ENCODE measurements around the gene RARA. TPM values are rescaled to one million over a fixed set of nuclear protein-coding genes. Genes with fewer than 3 reads are reported as not detected.

The RARA gene
- total RNA-seq, result 56.8 and 58.6 TPM in 2 replicates

GRCh38 chr17:40309031-40309948 lies at the start of gene RARA:
Gene RARA (plus strand): TSS chr17:40309180. CDS start chr17:40331219, 22,039 bp downstream.

GRCh38 chr17:40287494-40288369 lies 21.2 kb upstream of the RARA start, which contains the start of gene CDC6:
Gene CDC6 (plus strand): TSS chr17:40287879. CDS start chr17:40289421, 1,542 bp downstream.

DNA sequence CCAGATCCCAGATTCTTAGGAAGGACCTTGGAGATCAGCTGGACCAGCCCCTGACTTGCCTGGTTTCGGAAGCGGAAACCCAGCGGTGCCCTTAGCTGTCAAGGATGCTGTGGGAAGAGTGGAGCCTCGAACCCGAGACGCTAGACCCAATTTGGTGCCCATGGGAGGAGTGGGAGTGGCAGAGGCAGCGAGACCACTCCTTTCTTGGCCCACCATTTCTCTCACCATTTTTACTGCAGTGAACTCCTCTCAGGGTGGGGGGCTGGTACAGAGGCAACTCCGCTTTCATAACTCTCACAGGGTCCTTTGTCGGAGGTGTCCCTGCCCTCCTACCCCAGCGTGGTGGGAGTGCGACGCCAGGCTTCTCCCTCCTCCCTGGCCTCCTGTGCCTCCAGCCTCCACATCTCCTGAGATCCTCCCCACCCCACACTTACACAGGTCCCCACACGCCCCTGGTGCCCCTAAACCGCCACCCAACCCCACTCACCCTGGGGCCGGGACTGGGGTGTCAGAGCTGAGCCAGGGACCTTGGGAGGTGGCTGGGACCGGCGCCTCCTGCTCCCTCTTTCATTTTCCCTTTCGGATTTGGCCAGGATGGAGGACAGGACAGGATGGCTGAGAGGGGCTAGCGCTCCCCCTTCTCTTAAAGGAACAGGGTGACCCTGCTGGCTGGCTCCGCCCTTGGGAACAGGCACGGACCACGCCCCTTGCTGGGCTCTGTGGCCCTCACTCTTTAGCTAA lies 55.3 kb downstream of the RARA start, which contains the start of gene GJD3:
GJD3 (minus strand) TSS at position 617 of the 741 bp plus-strand sequence. CDS start 922 bp downstream, outside the sequence.

Other genes with a start within 250 kb of the RARA start
- 26.6 and 27.3 TPM in 2 replicates for gene THRA, start 246.2 kb upstream of the RARA start, total RNA-seq
- 2.7 and 4.1 TPM in 2 replicates for gene NR1D1, start 208.6 kb upstream of the RARA start, total RNA-seq
- gene MSL1, start 187.2 kb upstream of the RARA start, total RNA-seq, result 42.4 and 49.2 TPM in 2 replicates
- gene CASC3, start 168.6 kb upstream of the RARA start, total RNA-seq, result 29.1 and 30.7 TPM in 2 replicates
- gene RAPGEFL1, start 131.7 kb upstream of the RARA start, total RNA-seq, result 1.3 and 2.5 TPM in 2 replicates
- gene WIPF2, start 89.9 kb upstream of the RARA start, total RNA-seq, result 8.7 and 9.0 TPM in 2 replicates
- gene CDC6, start 21.3 kb upstream of the RARA start, total RNA-seq, result 2.2 and 3.6 TPM in 2 replicates
- gene GJD3, start 55.6 kb downstream of the RARA start, total RNA-seq, result 3.8 and 12.1 TPM in 2 replicates
- gene TOP2A, start 108.7 kb downstream of the RARA start, total RNA-seq, result 10.6 and 19.0 TPM in 2 replicates
- 1,674 and 1,743 TPM in 2 replicates for gene IGFBP4, start 134.3 kb downstream of the RARA start, total RNA-seq
- gene TNS4, start 192.4 kb downstream of the RARA start, total RNA-seq, result under 0.01 and 0.06 TPM in 2 replicates